Measurements from ENCODE around the gene KCNIP2.

KCNIP2 gene

GRCh38 chr10:101881036-101881774, 37.6 kb upstream of the KCNIP2 start:
- H3K4me3 ChIP-seq (ENCODE audit: low read length) = no peak overlapping the region
- H4K20me1 ChIP-seq (ENCODE audit: insufficient read depth, low read length) = no peaks in the 10 kb centered on the region
- H3K4me2 ChIP-seq (ENCODE audit: low read depth, low read length) = no peak overlapping the region
- H3K79me2 ChIP-seq (ENCODE audit: low read length) = no peaks in the 10 kb centered on the region
- H2AFZ ChIP-seq (ENCODE audit: low read length) = no peak overlapping the region
- H3K4me1 ChIP-seq (ENCODE audit: low read length) = no peaks in the 10 kb centered on the region
- H3K9ac ChIP-seq (ENCODE audit: low read length) = no peak overlapping the region
- H3K36me3 ChIP-seq (replicated peaks; ENCODE audit: insufficient read depth, low read length) = no peaks in the 10 kb centered on the region
- no peaks in the 10 kb centered on the region for H3F3A ChIP-seq (ENCODE audit: insufficient read depth, low read length)
- no peaks in the 10 kb centered on the region for H3K27me3 ChIP-seq (replicated peaks; ENCODE audit: insufficient read depth, low read length)
- no peak for DNase-seq
- TF ChIP-seq EZH2 (optimal IDR thresholded peaks at IDR 0.05; ENCODE audit: low read depth, low read length) (no peak), CTCF (IDR thresholded peaks at IDR 0.05; ENCODE audit: low read length) (no peak), EZH2phosphoT487 (IDR thresholded peaks at IDR 0.05; ENCODE audit: low read length) (no peak)
- no peak overlapping the region for H3K27ac ChIP-seq (ENCODE audit: low read length)
- no peaks in the 10 kb centered on the region for H3K9me2 ChIP-seq (replicated peaks; ENCODE audit: insufficient read depth, low read length)
- no peaks in the 10 kb centered on the region for H3K9me3 ChIP-seq (replicated peaks; ENCODE audit: insufficient read depth, low read length)

DNA sequence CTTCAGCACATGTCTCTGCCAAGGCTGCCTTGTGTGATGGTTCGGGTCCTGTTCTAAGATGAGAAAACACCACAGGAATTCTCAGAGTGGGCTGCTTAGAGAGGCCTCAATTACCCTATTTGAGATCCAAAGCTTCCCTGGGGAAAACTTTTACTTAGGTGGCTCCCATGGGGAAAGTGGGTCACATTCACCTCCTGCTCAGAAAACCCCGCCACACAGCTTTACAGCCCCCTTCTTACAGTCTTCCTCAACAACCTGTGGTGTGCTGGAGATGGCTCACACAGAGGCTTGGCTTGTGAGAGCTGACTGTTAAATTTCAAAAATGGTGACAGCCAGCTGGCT, 36.6 kb upstream of the KCNIP2 start:
- Histone ChIP-seq H3K9me3 (replicated peaks; ENCODE audit: insufficient read depth, low read length) (no peaks in the 10 kb centered on the region), H3F3A (ENCODE audit: insufficient read depth, low read length) (no peaks in the 10 kb centered on the region), H3K36me3 (replicated peaks; ENCODE audit: insufficient read depth, low read length) (no peaks in the 10 kb centered on the region), H3K79me2 (ENCODE audit: low read length) (no peaks in the 10 kb centered on the region), H3K9me2 (replicated peaks; ENCODE audit: insufficient read depth, low read length) (no peaks in the 10 kb centered on the region), H3K4me1 (ENCODE audit: low read length) (no peaks in the 10 kb centered on the region), H3K9ac (ENCODE audit: low read length) (no peak overlapping the region), H2AFZ (ENCODE audit: low read length) (no peak overlapping the region), H3K4me2 (ENCODE audit: low read depth, low read length) (no peak overlapping the region), H3K4me3 (ENCODE audit: low read length) (no peak overlapping the region), H4K20me1 (ENCODE audit: insufficient read depth, low read length) (no peaks in the 10 kb centered on the region), H3K27ac (ENCODE audit: low read length) (no peak overlapping the region), H3K27me3 (replicated peaks; ENCODE audit: insufficient read depth, low read length) (no peaks in the 10 kb centered on the region)
- DNase-seq = no peak
- TF ChIP-seq EZH2phosphoT487 (IDR thresholded peaks at IDR 0.05; ENCODE audit: low read length) (no peak), EZH2 (optimal IDR thresholded peaks at IDR 0.05; ENCODE audit: low read depth, low read length) (no peak), CTCF (IDR thresholded peaks at IDR 0.05; ENCODE audit: low read length) (no peak)

GRCh38 chr10:101879456-101880231, 36.0 kb upstream of the KCNIP2 start:
- no peak overlapping the region for H3K4me3 ChIP-seq (ENCODE audit: low read length)
- H3K4me1 ChIP-seq (ENCODE audit: low read length) = no peaks in the 10 kb centered on the region
- no peak for DNase-seq
- H3K36me3 ChIP-seq (replicated peaks; ENCODE audit: insufficient read depth, low read length) = no peaks in the 10 kb centered on the region
- no peaks in the 10 kb centered on the region for H3K27me3 ChIP-seq (replicated peaks; ENCODE audit: insufficient read depth, low read length)
- no peaks in the 10 kb centered on the region for H3K9me2 ChIP-seq (replicated peaks; ENCODE audit: insufficient read depth, low read length)
- no peak overlapping the region for H3K9ac ChIP-seq (ENCODE audit: low read length)
- H2AFZ ChIP-seq (ENCODE audit: low read length) = no peak overlapping the region
- no peaks in the 10 kb centered on the region for H4K20me1 ChIP-seq (ENCODE audit: insufficient read depth, low read length)
- H3K79me2 ChIP-seq (ENCODE audit: low read length) = no peaks in the 10 kb centered on the region
- TF ChIP-seq EZH2 (optimal IDR thresholded peaks at IDR 0.05; ENCODE audit: low read depth, low read length) = no peak
- no peak for TF ChIP-seq EZH2phosphoT487 (IDR thresholded peaks at IDR 0.05; ENCODE audit: low read length)
- TF ChIP-seq CTCF (IDR thresholded peaks at IDR 0.05; ENCODE audit: low read length) = no peak
- H3K27ac ChIP-seq (ENCODE audit: low read length) = no peak overlapping the region
- no peak overlapping the region for H3K4me2 ChIP-seq (ENCODE audit: low read depth, low read length)
- H3K9me3 ChIP-seq (replicated peaks; ENCODE audit: insufficient read depth, low read length) = no peaks in the 10 kb centered on the region
- no peaks in the 10 kb centered on the region for H3F3A ChIP-seq (ENCODE audit: insufficient read depth, low read length)

All from MM.1S (cell line).